Amygdala (tissue), 56 donors: ENCODE data around the gene CEMP1.
A peak's percentile ranks its signal among the peaks of the same experiment; 100 is the strongest.
"Not testable (repeated sequence)": the region's sequence is repeated elsewhere in the genome, so short reads cannot be mapped to it uniquely, and the experiment has no call there.

ENCODE experiments used
- DNase-seq, 56 donors: peaks; one replicate each; lab custom pipeline; 2025; lab: John Stamatoyannopoulos, UW

Gene CEMP1

GRCh38 chr16:2531371-2531695, at the start of gene CEMP1:
Gene CEMP1 (minus strand): TSS chr16:2531408. CDS start chr16:2531073, 335 bp downstream.
- peak in 1 of 56 donors; percentile 56 for DNase-seq

DNA sequence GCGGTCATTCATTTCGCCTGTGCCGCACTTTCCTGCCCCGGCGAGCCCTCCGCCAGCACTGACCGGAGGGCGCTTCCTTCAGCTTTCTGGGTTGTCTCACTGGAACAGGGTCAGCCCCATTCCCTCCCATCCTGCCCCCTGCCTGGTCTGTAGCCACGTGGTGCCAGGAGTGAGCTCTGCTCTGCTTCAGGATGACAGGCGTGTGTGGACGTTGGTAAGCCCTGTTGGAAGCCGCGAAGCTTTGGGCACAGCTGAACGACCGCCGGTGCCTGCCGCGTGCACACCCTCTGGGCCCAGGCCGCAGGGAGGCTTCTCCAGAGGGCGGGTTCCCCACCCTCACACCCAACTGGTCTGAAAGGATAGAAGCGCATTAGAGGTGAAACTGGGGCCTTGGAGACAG, 49.6 kb upstream of the CEMP1 start:
- not testable (repeated sequence) for DNase-seq

DNA sequence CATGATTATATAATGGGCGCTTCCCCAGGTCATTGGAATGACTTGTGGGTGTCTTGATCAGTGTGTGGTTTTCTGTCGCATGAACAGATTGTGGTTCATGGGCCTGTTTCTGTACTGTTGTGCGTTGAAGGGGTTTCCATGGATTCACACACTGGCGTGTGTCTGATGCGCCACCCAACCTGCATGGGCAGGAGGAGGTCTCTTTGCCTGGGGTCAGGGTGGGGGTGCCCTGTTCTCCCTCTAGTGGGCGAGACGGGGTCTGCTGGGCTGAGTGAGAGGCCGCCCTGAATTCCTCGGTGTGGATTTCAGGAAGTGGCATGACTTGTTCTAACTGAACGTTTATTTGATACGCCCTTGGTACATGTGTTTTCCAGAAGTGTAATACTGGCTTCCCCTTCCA, 48.9 kb upstream of the CEMP1 start:
- not testable (repeated sequence) for DNase-seq

DNA sequence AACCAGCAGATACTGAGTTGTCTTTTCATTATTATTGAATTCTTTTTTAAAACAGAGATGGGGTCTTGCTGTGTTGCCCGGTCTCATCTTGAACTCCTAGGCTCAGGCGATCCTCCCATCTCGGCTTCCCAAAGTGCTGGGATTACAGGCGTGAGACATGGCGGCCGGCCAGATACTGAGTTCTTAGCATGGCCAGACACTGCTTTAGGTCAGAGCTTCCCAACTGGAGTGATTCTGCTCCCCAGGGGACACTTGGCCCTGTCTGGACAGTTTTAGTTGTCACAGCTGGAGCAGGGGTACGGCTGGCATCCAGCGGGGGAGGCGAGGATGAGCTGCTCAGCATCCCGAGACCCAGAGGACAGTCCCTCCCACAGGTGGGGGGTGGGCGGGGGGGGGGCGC, 47.7 kb upstream of the CEMP1 start:
- DNase-seq = not testable (repeated sequence)

- DNase-seq = not testable (repeated sequence)
These were observed 45.8 kb upstream of the CEMP1 start for GRCh38 chr16:2577044-2577443.

DNA sequence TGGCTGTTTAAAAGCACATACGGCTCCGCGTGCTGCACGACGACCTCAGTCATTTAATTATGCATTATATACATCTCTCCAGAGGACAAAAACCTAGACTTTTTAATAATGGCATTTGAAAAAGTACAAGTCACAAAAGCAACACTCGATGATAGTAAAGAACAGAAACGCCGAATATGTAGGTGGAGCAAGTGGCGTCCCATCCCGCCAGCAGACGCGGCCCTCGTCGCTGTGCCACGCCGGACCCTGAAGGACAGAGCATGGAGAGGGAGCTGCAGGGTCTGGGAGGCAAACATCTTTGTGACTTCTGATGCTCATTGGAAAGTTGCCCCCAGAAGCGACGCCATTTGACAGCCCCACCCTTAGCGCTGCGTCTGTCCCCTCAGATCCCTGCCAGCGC, 44.6 kb upstream of the CEMP1 start:
- not testable (repeated sequence) for DNase-seq

GRCh38 chr16:2572704-2573103, 41.5 kb upstream of the CEMP1 start:
- not testable (repeated sequence) for DNase-seq

GRCh38 chr16:2568573-2568972, 37.4 kb upstream of the CEMP1 start:
- DNase-seq = not testable (repeated sequence)

- not testable (repeated sequence) for DNase-seq
These were observed 36.3 kb upstream of the CEMP1 start for GRCh38 chr16:2567506-2567905.

- DNase-seq = not testable (repeated sequence)
These were observed 29.6 kb upstream of the CEMP1 start for GRCh38 chr16:2560798-2561133.

DNA sequence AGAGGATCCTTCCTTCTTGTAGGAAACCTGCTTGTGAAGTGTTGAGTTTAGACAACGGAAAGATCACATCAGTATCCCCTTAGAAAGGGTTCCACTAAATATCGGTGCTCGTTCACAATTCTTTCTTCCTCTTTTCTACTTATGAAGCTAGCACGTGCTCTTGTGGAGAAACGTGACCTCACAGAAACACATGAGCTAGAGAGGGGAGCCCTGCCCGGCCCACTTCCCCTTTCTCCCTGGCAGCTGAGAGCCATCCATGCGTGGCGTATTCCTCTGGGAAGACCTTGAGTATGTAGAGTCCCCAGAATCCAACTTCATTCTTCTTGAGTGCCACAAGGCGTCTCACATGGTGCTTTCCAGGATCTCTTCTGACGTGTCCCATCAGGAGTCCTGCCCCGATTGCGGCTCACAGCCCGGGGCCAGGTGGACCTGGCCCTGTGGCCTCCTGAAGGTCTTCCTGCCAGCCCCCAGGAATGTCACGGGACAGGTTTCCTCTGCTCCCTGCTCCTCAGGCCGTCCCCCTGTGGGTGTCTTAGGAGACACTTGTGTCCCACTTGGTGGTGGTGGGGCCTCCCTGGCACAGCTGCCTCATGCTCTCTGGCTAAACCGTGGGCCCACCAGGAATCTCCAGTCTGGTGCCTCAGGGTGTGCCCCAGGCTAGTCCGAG, 29.1 kb upstream of the CEMP1 start:
- DNase-seq = not testable (repeated sequence)

DNA sequence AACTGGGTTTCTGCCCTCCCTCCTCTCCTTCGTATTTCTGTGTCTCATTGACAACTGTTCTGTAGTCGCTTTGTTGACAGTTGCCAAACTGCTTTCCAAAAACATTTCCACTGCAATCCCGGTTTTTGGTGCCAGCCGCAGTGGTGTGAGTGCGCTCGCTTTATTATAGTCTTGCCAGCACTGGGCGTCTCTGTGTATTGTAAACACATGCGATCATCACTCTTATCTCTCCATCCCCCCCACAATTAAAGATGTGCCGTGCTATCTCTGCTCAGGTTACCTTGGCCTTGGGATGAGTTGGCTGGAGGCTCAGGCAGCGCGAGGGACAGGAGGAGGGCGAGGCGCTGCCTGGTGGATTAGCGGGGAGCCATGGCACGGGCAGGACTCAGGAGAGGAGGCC, 25.9 kb upstream of the CEMP1 start:
- not testable (repeated sequence) for DNase-seq

GRCh38 chr16:2554709-2555425, 23.7 kb upstream of the CEMP1 start:
- not testable (repeated sequence) for DNase-seq

- DNase-seq = not testable (repeated sequence)
These were observed 20.2 kb upstream of the CEMP1 start for GRCh38 chr16:2551420-2551889.

DNA sequence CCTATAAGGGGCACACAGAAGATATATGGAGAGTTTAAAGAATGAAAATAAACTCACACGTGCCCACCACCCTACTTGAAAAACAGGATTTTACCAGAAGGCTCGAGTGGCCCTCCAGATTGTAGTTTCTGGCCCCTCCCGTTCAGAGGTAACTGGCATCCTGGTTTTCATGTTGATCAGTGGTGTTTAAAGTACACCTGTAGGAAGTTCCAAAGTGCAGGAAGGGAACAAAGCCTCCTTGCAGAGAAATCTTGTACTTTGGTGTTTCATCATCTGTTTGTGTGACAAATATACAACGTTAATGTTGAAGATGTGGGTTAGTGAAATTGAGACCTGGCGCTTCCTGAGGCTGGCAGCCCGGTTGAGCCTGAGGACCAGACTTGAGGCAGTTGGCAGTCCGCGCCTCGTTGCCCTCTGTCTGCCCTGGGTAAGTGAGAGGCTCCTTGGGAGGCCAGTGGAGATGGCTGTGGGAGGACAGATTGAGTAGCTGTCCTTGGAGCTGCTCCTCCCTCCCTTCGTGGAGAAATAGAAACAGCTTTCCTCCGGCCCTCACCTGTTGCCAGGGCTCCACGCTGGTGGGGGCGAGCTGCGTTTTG, 19.2 kb upstream of the CEMP1 start:
- not testable (repeated sequence) for DNase-seq

DNA sequence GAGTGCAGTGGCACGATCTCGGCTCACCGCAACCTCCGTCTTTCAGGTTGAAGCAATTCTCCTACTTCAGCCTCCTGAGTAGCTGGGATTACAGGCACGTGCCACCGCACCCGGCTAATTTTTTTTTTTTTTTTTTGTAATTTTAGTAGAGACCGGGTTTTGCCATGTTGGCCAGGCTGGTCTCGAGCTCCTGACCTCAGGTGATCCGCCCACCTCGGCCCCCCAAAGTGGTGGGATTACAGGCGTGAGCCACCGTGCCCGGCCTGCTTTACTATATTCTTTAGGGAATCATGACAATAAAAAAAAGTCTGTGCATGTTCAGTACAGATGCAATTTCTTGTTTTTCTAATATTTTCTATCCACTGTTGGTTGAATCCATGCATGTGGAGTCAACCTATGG, 12.6 kb upstream of the CEMP1 start:
- DNase-seq = not testable (repeated sequence)

DNA sequence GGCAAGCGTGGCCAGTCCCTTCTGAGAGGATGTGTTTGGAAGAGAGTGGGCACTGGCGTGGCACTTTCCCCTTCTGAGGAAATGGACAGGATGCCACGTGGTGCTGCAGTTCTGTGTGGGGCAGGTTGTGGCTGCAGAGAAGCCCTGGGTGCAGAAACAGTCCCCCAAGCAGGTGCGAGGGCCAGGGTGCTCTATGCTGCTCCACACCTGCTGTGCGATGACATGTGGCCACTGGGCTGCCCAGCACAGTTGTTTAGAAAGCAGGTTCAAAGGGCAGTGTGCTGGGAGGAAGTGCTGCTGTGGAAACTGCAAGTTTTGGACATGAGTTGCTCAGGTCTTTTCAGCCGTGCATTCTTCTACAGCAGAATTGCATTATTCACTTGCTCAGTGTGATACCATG, 10.2 kb upstream of the CEMP1 start:
- DNase-seq = not testable (repeated sequence)

DNA sequence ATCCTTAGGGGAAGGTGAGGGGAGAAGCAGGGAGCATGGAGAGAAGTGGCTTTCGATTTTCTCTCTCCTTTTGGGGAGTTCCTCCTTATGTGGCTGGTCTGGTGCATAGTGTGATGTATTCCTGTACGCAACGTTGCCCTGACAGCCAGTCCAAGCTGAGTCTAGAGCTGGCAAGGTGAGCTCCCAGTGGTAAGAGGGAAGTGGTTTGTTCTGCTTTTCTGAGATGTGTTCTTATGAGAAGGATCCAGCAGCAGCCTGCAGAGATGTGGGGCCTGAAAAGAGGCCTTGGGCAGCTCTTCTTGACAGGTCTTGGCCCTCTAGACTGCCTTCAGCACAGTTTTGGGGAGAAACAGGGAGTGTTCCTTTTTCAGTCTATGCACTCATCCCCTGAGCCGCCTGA, 9.7 kb upstream of the CEMP1 start:
- DNase-seq = not testable (repeated sequence)

- DNase-seq = peak in 18 of 56 donors; percentile 7 to 69 (median 34)
These were observed 8.7 kb upstream of the CEMP1 start for GRCh38 chr16:2539845-2540458.

- not testable (repeated sequence) for DNase-seq
These were observed 8.1 kb upstream of the CEMP1 start for GRCh38 chr16:2539192-2539844.
